Neuronal stem cell (in vitro differentiated cells): ENCODE measurements around the gene TDRD1.

Experiments used
- DNase-seq: peaks from one replicate; pipeline ENCODE4 v3.0.0-alpha.2; 2013; ENCODE audit warnings: low spot score
- H2AFZ ChIP-seq: one replicate; pipeline ENCODE4 v1.6.1; 2013; ENCODE audit warnings: mild to moderate bottlenecking, low read length, inconsistent platforms
- H2AK5ac ChIP-seq: 2 replicates; pipeline ENCODE4 v1.6.1; 2013; ENCODE audit warnings: low read depth, mild to moderate bottlenecking, inconsistent platforms, low read length, moderate library complexity, mixed read lengths
- H2BK120ac ChIP-seq: 2 replicates; pipeline ENCODE4 v1.6.1; 2013; ENCODE audit warnings: low read depth, mild to moderate bottlenecking, inconsistent platforms, low read length, moderate library complexity, mixed read lengths
- H2BK12ac ChIP-seq: one replicate; pipeline ENCODE4 v1.6.1; 2013; ENCODE audit warnings: low read length, inconsistent platforms
- H2BK15ac ChIP-seq: 2 replicates; pipeline ENCODE4 v1.6.1; 2013; ENCODE audit warnings: mild to moderate bottlenecking, low read length, inconsistent platforms, mixed read lengths
- H2BK5ac ChIP-seq: one replicate; pipeline ENCODE4 v1.6.1; 2013; ENCODE audit warnings: inconsistent platforms, mild to moderate bottlenecking, low read length, moderate library complexity
- H3K14ac ChIP-seq: one replicate; pipeline ENCODE4 v1.6.1; 2013; ENCODE audit warnings: low read length, inconsistent platforms
- H3K18ac ChIP-seq: 2 replicates; pipeline ENCODE4 v1.6.1; 2013; ENCODE audit warnings: low read length, inconsistent platforms
- H3K23ac ChIP-seq: 2 replicates; pipeline ENCODE4 v1.6.1; 2013; ENCODE audit warnings: low read depth, mild to moderate bottlenecking, mixed read lengths, low read length, inconsistent platforms; ENCODE audit not compliant: poor library complexity
- H3K27ac ChIP-seq: replicated peaks from 3 replicates; pipeline ENCODE4 v1.5.1; 2013; ENCODE audit warnings: low read length, inconsistent platforms
- H3K27me3 ChIP-seq, 3 experiments: 2 replicates each; pipeline ENCODE4 v1.6.1; 2013; ENCODE audit warnings: low read length in 3 of 3, mild to moderate bottlenecking in 2 of 3, inconsistent platforms in 1 of 3, low read depth in 1 of 3, mixed read lengths in 1 of 3, moderate library complexity in 1 of 3; ENCODE audit not compliant: control insufficient read depth in 3 of 3, insufficient read depth in 3 of 3
- H3K36me3 ChIP-seq, 2 donors: replicated peaks in 1 of 2; 2 replicates each; pipeline ENCODE4 v1.6.1; 2013; ENCODE audit warnings: low read length in 2 of 2; ENCODE audit not compliant: control insufficient read depth in 2 of 2, insufficient read depth in 2 of 2
- H3K4ac ChIP-seq: 2 replicates; pipeline ENCODE4 v1.6.1; 2013; ENCODE audit warnings: inconsistent platforms, mild to moderate bottlenecking, low read length, moderate library complexity
- H3K4me1 ChIP-seq, 2 donors: 1 replicate in 1 of 2; 2 replicates in 1 of 2; pipeline ENCODE4 v1.6.1; 2013; ENCODE audit warnings: low read length in 2 of 2, low read depth in 1 of 2; ENCODE audit not compliant: control insufficient read depth in 2 of 2, insufficient read depth in 1 of 2
- H3K4me2 ChIP-seq: one replicate; pipeline ENCODE4 v1.6.1; 2013; ENCODE audit warnings: mild to moderate bottlenecking, low read length, inconsistent platforms; ENCODE audit not compliant: insufficient read depth, poor library complexity, severe bottlenecking
- H3K4me3 ChIP-seq, 2 donors: 2 replicates each; pipeline ENCODE4 v1.5.1; 2013; ENCODE audit warnings: low read length in 2 of 2, mild to moderate bottlenecking in 2 of 2, inconsistent platforms in 1 of 2, moderate library complexity in 1 of 2
- H3K79me1 ChIP-seq: one replicate; pipeline ENCODE4 v1.6.1; 2013; ENCODE audit warnings: low read depth, mild to moderate bottlenecking, inconsistent platforms, low read length, moderate library complexity
- H3K9ac ChIP-seq: one replicate; pipeline ENCODE4 v1.6.1; 2013; ENCODE audit warnings: mild to moderate bottlenecking, low read depth, low read length, inconsistent platforms; ENCODE audit not compliant: poor library complexity
- H3K9me3 ChIP-seq, 2 donors: replicated peaks in 1 of 2; 2 replicates each; pipeline versions ENCODE3 to v1.6.1; 2013; ENCODE audit warnings: low read length in 2 of 2, mild to moderate bottlenecking in 2 of 2, inconsistent platforms in 1 of 2, low read depth in 1 of 2, mixed read lengths in 1 of 2, moderate library complexity in 1 of 2; ENCODE audit not compliant: control insufficient read depth in 2 of 2, insufficient read depth in 1 of 2
- H4K8ac ChIP-seq: one replicate; pipeline ENCODE4 v1.6.1; 2013; ENCODE audit warnings: low read depth, mild to moderate bottlenecking, inconsistent platforms, low read length, moderate library complexity
- H4K91ac ChIP-seq: one replicate; pipeline ENCODE4 v1.6.1; 2013; ENCODE audit warnings: low read length, low read depth, mild to moderate bottlenecking, inconsistent platforms; ENCODE audit not compliant: poor library complexity
- WGBS, 2 donors: extraction: QIAGEN DNeasy Blood & Tissue Kit; methylation state at CpG; one replicate each; pipeline ENCODE4 v1.1.7; 2013; ENCODE audit warnings: missing lambda C conversion rate in 2 of 2, mixed read lengths in 1 of 2; ENCODE audit not compliant: insufficient read length in 2 of 2, insufficient replicate concordance in 1 of 2; ENCODE audit errors: extremely low coverage in 2 of 2; 5-methylcytosine and 5-hydroxymethylcytosine counted together

TDRD1 gene

DNA sequence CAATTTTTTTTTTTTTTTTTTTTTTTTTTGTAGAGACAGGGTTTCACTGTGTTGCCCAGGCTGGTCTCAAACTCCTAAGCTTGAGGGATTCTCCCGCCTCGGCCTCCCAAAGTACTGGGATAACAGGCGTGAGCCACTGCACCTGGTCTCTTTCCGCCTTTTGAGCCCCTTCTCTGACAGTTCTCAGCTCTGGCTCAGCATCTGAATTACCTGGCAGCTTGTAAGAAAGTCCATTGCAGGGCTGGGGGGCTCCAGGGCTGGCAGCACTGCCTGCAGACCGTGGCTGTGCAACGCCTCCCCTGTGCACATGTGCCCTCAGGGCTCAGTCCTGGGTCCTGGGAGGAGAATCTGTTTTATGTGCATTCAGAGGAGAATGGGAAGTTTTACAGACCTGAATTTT, 97.5 kb downstream of the TDRD1 start:
- Histone ChIP-seq H2BK12ac (no peak overlapping the region), H3K4me2 (no peak overlapping the region)

DNA sequence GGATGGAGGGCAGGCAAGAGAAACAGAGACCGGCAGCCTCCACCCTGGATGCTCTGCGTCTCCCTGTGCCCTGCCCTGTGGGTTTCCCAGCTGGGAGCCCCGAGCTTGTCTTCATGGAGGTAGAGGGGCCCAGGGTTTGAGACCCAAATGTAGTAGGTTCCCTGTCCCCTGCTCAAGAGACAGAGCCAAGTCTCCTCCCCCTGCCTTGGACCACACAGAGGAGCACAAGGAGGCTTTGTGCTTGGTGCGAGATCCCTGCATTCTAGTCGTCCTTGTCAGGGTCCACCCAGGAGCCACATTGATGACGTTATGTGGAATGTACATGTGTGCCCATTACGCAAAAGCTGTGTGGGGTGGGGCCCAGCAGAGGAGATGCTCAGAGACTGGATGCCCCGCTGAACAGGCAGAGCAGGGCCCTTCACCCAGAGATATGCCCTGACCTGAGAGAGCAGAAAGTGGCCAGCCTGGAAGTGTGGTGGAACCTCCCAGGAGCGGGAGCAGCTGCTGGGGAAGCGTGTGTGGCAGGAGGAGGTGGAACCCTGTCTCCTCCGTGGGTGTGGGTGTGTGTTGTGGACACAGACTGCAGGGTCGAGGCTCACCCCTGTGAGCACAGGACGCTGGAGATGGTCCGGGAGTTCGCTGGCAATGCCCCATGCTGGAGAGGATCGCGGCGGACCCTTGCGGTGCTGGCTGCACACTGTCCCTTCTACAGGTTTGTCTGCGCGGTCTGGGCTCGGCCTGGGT, 99.2 kb downstream of the TDRD1 start:
- no peak overlapping the region for H2BK5ac ChIP-seq
- DNase-seq: no peak

More for the DNA sequence above, 97.5 kb downstream of the TDRD1 start:
- no peaks in the 10 kb centered on the region for H3K4me1 ChIP-seq
- no peak overlapping the region for H2BK5ac ChIP-seq
- no peak overlapping the region for H2BK15ac ChIP-seq
- DNase-seq: no peak
- H3K14ac ChIP-seq: no peak overlapping the region
- H3K18ac ChIP-seq: no peak overlapping the region
- no peak overlapping the region for H3K4me3 ChIP-seq
- no peak overlapping the region for H2AK5ac ChIP-seq
- H3K9me3 ChIP-seq: no peaks in the 10 kb centered on the region
- H3K4ac ChIP-seq: no peak overlapping the region
- H3K36me3 ChIP-seq: no peaks in the 10 kb centered on the region
- H3K9ac ChIP-seq: no peak overlapping the region
- no peak overlapping the region for H2AFZ ChIP-seq
- no peak overlapping the region for H3K23ac ChIP-seq
- whole genome bisulfite sequencing, 2 donors: no CpG with 5 or more reads among the region's 6 CpGs
- H4K8ac ChIP-seq: no peak overlapping the region
- no peak overlapping the region for H4K91ac ChIP-seq
- no peaks in the 10 kb centered on the region for H3K79me1 ChIP-seq
- peaks cover 0 to 43% (median 0%) of the 10 kb centered on the region in 3 experiments for H3K27me3 ChIP-seq
- H2BK120ac ChIP-seq: no peak overlapping the region
- H3K27ac ChIP-seq: no peak overlapping the region

GRCh38 chr10:114278884-114279191, 99.7 kb downstream of the TDRD1 start:
- H4K8ac ChIP-seq: no peak overlapping the region
- H3K79me1 ChIP-seq: no peaks in the 10 kb centered on the region
- H4K91ac ChIP-seq: no peak overlapping the region
- no peak overlapping the region for H3K4ac ChIP-seq
- H3K27ac ChIP-seq: no peak overlapping the region
- no peak overlapping the region for H3K4me2 ChIP-seq
- no peak overlapping the region for H2BK12ac ChIP-seq
- no peak overlapping the region for H3K14ac ChIP-seq
- H3K9me3 ChIP-seq: no peaks in the 10 kb centered on the region
- H3K9ac ChIP-seq: no peak overlapping the region
- H3K27me3 ChIP-seq: peaks cover 0 to 31% (median 0%) of the 10 kb centered on the region in 3 experiments
- no peak overlapping the region for H2BK120ac ChIP-seq
- no peak overlapping the region for H2AK5ac ChIP-seq
- no peak overlapping the region for H2AFZ ChIP-seq
- no peaks in the 10 kb centered on the region for H3K4me1 ChIP-seq
- no peaks in the 10 kb centered on the region for H3K36me3 ChIP-seq
- H3K4me3 ChIP-seq: no peak overlapping the region
- no peak overlapping the region for H2BK15ac ChIP-seq
- H2BK5ac ChIP-seq: no peak overlapping the region
- no CpG with 5 or more reads among the region's 4 CpGs for WGBS, 2 donors
- H3K23ac ChIP-seq: no peak overlapping the region
- peak overlapping the region; percentile 56 for H3K18ac ChIP-seq
- DNase-seq: no peak

More for the DNA sequence above, 99.2 kb downstream of the TDRD1 start:
- Histone ChIP-seq H4K91ac (no peak overlapping the region), H2AFZ (peak overlapping the region; percentile 17), H3K4me2 (no peak overlapping the region), H3K27me3 (peaks cover 0 to 31% (median 0%) of the 10 kb centered on the region in 3 experiments), H3K9ac (no peak overlapping the region), H2BK12ac (peak overlapping the region; percentile 43), H4K8ac (no peak overlapping the region), H3K23ac (peak overlapping the region; percentile 56), H3K27ac (no peak overlapping the region), H3K4ac (peak overlapping the region; percentile 78), H3K18ac (peak overlapping the region; percentile 56), H2BK15ac (peak overlapping the region; percentile 44), H2BK120ac (no peak overlapping the region), H3K4me3 (no peak overlapping the region), H3K36me3 (no peaks in the 10 kb centered on the region), H2AK5ac (peak overlapping the region; percentile 76), H3K9me3 (no peaks in the 10 kb centered on the region), H3K14ac (peak overlapping the region; percentile 42), H3K4me1 (no peaks in the 10 kb centered on the region), H3K79me1 (no peaks in the 10 kb centered on the region)
- WGBS, 2 donors: no CpG with 5 or more reads among the region's 22 CpGs

DNA sequence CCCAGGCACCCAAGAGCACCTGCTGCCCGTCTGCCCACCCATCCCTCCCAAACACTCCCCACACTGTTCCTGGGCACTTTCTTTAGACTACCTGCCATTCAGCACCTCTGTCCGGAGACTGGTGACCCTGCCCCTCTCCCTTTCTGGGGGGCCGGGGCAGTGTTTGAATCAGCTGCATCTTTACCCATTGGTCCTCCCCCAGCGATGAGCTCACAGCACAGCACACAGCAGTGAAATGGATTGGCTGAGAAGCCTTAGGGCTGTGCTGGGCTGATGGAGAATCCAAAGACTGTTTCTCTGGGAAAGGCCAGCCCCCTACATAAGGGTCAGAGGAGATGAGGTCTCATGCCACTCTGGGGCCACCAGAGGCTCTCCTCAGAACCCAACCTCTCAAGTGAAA, 100.1 kb downstream of the TDRD1 start:
- Histone ChIP-seq H3K27me3 (peaks cover 0 to 31% (median 0%) of the 10 kb centered on the region in 3 experiments), H2BK120ac (no peak overlapping the region), H3K4ac (no peak overlapping the region), H3K23ac (no peak overlapping the region), H2AFZ (no peak overlapping the region), H2AK5ac (no peak overlapping the region), H2BK15ac (no peak overlapping the region), H2BK12ac (no peak overlapping the region), H4K91ac (no peak overlapping the region), H3K9ac (no peak overlapping the region), H3K36me3 (no peaks in the 10 kb centered on the region), H2BK5ac (no peak overlapping the region), H3K14ac (no peak overlapping the region), H3K27ac (no peak overlapping the region), H3K4me2 (no peak overlapping the region), H3K9me3 (no peaks in the 10 kb centered on the region), H3K4me1 (no peaks in the 10 kb centered on the region), H3K18ac (no peak overlapping the region), H3K4me3 (no peak overlapping the region), H3K79me1 (no peaks in the 10 kb centered on the region), H4K8ac (no peak overlapping the region)
- no CpG with 5 or more reads among the region's 4 CpGs for whole genome bisulfite sequencing, 2 donors
- DNase-seq: no peak
